GM18502 (cell line): ENCODE results near the gene TUBGCP3.

Experiments
- ATAC-seq: cut with Tn5 transposase; IDR thresholded peaks from one replicate; pipeline ENCODE4 v1.9.1; 2021; ENCODE audit warnings: mild to moderate bottlenecking; ENCODE audit not compliant: unreplicated experiment, poor library complexity

The TUBGCP3 gene

DNA sequence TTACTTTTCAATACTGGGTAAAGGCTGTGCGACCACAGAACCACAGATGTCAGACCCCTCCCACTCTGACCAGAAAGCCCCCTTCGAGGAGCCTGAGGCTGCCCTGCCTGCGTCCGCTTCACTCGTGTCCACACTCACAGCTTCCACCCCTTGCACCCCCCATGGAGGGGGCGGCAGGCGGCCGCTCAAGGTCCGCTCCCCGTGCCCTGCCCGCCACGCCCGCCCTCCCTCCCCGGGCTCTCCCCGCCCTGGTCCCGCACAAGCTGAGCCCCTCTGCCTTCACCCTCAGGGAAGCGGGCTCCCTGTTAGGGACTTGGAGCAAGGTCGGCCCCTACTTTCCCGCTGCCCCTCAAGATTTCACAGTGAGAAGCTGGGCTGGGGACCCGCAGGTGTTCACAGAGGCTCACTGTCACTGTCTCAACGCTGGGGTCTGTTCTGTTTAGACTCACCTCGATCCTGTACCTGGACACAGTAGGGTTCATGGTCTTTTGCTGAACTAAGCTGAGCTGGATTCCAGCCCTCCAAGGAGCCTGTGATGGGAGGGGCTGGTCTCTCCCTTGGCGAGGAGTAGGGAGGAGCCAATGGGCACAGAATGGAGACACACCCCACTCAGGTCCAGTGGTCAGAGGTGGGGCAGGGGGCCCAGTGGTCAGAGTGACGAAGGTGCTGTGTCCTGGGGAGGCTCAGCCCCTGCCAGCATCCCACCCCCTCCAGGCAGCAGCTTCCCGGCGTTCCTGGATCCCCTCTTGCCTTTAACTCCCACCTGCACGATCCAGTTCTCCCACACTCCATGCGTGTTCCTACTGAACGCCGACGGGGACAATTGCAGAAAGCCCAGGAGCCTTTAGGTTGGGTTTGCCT lies 142.3 kb downstream of the TUBGCP3 start:
- no peak for ATAC-seq

DNA sequence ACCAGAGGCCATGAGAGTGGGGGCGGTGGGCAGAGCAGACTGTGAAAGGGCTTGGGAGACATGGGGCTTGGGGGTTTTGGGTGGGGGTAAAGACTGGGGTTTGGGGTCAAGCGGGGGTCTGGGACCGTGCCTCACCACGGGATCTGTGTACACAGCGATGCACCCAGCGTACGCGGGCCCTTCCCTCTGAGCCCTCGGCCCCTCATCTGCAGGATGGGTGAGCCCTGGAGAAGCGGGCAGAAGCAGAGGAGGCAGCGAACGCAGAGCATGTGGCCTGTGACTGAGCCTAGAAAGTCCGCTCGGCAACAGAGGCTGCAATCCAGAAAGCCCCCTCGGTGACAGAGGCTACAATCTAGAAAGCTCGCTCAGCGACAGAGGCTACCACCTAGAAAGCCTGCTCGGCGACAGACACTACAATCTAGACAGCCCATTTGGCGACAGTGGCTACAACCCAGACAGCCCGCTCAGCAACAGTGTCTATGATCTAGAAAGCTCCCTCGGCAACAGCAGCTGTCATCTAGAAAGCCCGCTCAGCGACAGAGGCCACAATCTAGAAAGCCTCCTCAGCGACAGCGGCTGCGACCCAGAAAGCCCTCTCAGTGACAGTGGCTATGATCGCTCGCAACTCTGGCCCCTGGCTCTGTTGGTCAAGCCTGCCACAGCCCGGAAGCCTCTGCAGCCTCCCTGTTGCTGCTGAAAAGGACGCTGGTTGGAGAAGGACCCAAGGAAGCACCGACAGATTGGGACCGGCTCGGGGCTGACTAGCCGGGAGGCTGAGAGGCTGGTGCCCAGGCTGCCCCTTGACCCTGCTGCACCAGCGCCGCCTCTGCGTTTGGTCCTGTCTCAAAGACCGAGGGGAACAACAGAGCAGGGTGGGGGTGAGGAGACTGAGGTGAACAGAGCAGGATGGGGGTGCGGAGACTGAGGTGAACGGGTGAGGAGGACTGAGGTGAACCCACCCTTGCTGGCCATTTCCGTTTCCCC lies 143.2 kb downstream of the TUBGCP3 start:
- ATAC-seq: no peak

DNA sequence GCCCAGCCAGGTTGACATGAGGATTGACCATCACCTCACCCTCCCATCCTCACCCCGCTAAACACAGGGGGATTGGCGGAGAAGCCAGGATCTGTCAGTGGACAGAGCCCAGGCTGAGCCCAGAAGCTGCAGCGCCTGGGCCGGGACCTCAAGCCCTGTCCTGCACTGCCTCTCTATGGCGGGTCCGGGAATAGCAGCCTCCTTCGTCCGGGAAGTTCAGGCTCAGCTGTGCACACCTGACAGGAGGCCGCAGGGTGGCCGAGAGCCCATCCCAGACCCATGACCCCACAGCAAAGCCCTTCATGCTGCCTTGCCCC lies 144.0 kb downstream of the TUBGCP3 start:
- peak; percentile 77 for ATAC-seq

DNA sequence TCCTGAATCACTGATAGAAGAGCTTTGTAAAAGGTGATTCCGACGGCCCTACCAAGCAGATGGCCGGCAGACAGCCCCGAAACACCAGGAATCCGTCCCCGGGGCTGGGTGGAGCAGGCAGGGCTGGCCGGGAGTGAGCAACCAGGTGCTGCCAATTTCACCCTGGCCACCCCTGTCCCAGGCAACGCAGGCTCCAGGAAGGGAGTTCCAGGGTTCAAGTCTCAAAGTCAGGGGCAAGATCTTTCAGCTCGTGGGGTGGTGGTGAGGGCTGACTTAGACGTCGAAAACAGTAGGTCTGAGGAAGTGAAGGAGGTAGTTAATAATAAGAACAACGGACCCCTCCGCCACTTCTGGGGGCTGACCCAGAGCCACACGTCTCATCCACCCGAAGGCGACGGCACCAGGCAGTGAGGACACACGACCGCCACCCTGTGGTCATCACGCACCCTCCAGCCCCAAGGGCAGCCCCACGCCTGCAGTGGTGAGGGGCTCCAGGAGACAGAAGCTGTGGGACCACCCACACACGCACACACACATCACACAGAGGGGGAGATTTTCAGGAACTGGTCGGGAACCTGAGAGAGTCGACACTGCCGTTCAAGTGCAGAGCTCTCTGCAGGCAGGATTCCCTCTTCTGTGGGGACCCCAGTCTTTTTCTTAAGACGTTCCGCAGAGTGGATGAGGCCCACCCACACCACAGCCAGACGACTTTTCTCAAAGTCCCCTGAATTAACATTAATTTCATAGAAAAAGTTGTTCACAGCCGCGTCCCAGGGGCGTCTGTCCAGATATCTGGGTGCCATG lies 144.6 kb downstream of the TUBGCP3 start:
- no peak for ATAC-seq

DNA sequence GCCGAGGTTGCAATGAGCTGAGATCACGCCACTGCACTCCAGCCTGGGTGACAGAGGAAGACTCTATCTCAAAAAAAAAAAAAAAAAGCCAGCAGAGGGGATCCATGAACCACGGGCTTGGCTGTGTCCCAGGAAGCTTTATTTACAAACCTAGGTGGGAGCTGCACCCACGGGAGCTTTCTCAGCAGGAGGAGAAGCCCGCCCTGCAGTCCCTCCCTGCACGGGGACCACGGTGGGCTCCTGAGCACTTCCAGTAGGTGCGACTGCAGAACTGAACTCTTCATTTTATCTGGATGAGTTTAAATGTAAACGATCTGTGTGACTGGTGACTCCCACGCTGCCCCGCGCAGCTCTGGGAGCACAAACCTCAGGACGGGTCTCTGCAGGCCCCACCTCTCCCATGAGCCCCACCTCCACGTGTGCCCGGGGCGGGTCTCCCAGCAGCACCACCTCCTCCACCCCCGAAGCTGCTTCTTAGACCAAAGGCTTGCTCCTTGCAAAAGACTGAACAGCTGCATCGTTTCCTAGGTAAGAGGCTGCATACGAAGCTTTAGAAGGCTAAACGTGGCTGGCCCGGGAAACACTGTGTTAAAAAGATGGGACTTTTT lies 145.4 kb downstream of the TUBGCP3 start:
- ATAC-seq: no peak

DNA sequence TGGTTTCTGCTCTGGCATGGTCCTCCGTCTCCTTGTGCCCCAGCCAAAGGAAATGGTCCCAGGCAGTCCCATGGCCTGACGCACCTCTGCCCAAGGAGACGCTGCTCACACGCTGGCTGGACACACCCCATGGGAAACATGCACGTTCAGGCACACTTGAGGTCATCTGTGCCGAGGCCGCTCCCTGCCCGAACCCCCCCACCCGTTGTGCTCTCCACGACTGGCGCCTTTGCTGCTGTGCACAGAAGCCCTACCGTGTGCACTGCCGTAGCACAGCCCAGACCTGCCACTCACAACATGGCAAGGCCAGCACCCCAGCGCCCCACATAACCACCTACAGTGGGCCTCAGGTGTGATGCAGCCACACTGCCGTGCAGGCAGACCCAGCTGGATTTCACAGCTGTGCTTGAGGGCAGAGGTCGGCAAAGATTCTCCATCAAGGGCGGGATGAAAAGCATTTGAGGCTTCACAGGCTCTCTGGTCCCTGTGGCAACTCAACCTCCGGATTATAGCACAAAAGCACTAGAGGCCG lies 146.1 kb downstream of the TUBGCP3 start:
- no peak for ATAC-seq

DNA sequence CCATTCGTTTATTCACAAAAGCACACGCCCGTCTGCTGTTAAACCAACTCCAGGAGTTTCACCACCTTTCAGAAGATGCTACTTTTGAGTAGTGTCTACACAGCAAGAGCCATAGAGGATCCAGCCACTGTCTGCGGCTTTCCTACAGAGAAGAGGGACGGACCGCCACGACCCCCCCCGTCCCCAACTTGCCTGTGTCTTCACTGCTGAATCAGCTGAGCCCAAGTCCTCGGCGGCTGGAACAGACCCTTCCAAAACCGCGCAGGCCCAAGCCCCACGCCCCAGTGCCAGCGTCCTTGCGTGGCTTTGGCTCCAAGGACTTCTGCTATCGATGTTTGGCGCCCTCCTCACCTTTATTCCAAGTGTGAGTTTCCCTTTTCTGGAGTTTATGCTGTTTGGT lies 146.7 kb downstream of the TUBGCP3 start:
- ATAC-seq: no peak

DNA sequence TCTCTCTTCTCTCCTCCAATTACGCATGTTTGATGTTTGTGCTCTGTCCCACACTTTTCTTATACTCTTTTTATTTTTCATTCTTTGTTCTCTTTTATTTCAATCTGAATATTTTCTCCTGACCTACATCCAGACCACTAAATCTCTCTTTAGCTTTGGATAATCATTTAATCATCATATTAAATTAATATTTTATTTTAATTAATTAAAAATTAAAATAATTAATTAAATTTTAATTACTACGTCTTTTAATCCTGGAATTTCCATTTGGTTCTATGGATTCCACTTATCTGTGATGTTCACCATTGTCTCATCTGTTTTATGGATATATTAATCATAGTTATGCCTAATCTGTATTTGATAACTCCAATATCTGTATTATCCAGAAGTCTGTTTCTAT lies 149.4 kb downstream of the TUBGCP3 start:
- no peak for ATAC-seq

DNA sequence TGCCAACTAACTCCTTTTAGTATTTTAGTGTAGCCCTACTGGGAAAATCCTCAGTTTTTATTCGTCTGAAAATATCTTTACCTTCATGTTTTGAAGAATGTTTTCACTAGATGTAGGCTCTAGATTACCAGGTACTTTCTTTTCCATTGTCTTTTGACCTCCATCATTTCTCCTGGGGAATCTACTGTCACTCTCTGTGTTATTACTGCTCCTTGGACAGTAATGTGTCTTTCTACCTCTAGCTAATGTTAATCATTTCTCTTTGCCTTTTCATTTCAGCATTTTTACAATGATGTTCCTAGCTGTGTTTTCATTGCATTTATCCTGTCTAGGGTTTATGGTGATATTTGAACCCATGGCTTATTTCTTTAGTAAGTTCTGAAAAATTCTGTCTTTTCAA lies 149.9 kb downstream of the TUBGCP3 start:
- no peak for ATAC-seq

DNA sequence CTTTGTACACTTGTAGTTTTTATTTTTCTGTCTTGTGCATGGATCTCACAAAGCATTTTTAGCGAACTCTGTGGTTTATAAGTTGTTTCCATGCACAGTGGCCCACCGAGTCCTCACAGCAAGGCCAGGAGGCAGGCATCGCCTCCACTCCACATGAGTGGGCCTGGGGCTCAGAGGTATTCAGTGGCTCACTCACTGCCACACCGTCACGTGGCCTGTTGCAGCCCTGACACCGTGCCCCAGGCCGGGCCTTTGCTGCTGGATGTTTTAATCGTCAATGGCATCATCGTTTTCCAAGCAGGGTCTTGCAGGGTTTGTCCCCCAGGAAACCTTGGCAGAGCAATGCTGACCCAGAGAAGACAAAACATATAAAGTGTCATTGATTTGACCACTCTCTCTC lies 152.0 kb downstream of the TUBGCP3 start:
- no peak for ATAC-seq
